ENCODE results near the gene RGP1. TPM values are rescaled to one million over a fixed set of nuclear protein-coding genes. Genes with fewer than 3 reads are reported as not detected.

RGP1 gene
- total RNA-seq, 1 donor from 2014 or later: 34.6 TPM

DNA sequence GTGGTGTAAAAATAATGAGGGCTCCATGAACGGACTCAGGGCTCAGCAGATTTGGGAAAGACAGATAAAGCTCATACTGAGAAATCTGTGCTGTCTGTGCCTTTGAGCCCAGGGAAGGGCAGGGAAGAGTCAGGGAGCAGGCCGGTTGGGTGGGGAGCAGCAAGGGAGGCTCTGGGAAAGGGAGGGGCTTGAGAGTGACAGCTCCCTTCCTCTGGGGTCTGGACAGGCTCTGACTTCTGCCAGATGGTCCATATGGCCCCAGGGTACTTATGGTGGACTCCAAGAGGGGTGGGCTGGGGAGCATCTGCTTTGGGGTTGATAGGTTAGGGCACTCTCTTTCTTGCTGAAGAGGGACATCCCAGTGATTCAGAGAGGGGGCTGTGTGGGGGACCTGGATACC is 44.4 kb downstream of the RGP1 start:
- intact Hi-C loops (cut with DNase I): no loop called here
- Histone ChIP-seq H3K4me3 (no peak overlapping the region), H3K27me3 (no peaks in the 10 kb centered on the region), H3K4me1 (peaks cover 12% of the 10 kb centered on the region), H3K36me3 (no peaks in the 10 kb centered on the region), H3K27ac (no peak overlapping the region), H3K9me3 (no peaks in the 10 kb centered on the region)
- TF ChIP-seq, protein P1, sequence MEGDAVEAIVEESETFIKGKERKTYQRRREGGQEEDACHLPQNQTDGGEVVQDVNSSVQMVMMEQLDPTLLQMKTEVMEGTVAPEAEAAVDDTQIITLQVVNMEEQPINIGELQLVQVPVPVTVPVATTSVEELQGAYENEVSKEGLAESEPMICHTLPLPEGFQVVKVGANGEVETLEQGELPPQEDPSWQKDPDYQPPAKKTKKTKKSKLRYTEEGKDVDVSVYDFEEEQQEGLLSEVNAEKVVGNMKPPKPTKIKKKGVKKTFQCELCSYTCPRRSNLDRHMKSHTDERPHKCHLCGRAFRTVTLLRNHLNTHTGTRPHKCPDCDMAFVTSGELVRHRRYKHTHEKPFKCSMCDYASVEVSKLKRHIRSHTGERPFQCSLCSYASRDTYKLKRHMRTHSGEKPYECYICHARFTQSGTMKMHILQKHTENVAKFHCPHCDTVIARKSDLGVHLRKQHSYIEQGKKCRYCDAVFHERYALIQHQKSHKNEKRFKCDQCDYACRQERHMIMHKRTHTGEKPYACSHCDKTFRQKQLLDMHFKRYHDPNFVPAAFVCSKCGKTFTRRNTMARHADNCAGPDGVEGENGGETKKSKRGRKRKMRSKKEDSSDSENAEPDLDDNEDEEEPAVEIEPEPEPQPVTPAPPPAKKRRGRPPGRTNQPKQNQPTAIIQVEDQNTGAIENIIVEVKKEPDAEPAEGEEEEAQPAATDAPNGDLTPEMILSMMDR (IDR thresholded peaks at IDR 0.05): no peak
- ATAC-seq: no peak
- DNase-seq: no peak

DNA sequence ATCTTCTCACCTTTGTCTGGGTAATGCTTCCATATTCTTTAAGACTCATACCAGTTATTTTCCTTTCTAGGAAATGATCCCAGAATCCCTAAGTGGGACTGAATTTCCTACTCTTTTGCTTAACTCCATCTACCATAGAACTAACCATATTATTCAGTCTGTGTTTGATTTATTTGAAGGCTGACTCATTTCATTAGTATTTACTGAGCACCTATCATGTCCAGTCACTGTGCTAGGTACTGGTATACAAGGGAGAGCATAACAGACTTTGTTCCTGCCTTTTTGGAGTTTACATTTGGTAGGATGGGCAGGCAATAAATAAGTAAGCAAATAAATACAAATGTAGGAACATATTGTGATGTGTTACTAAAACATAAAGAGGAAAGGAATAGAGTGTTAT is 46.6 kb downstream of the RGP1 start:
- TF ChIP-seq, protein P1 (IDR thresholded peaks at IDR 0.05): no peak

DNA sequence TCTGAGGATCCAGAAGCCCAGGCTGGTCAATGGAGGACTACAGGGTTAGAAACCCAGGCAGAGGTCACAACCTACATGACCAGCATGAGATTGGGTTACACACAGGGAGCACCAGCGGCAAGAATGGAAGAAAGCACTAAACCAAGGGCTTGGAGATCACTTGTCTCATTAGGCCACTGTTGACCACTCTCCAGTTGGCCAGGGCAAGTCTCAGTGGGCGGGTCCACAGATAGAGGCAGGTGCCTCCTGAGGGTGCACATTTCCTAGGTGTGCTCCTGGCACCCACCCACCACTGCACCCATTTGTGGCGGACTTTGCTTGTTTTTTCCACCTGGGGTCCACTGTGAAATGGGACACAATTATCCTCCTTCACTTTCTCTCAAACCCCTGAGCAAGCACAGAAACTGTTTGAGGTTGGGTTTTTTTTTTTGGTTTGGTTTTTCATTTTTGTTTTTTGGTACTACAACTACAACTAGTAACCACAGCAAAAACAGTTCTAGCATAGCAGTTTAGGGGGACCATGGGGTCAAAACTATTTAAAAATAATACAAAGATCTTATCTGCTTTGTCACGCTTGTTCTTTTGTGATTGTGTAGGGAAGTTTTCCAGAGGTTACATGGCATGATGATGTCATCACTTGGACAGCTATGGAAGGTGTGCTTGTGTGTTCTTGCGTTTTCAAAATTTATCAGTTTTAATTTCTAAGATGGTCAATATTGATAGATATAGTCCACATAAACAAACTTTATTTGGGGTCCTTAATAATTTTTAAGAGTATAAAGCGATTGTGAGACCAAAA is 48.4 kb downstream of the RGP1 start:
- DNase-seq: no peak
- Histone ChIP-seq H3K4me1 (peaks cover 3% of the 10 kb centered on the region), H3K9me3 (no peaks in the 10 kb centered on the region), H3K36me3 (peaks cover 23% of the 10 kb centered on the region), H3K4me3 (no peak overlapping the region), H3K27ac (no peak overlapping the region), H3K27me3 (no peaks in the 10 kb centered on the region)
- ATAC-seq: no peak
- TF ChIP-seq, protein P1 (IDR thresholded peaks at IDR 0.05): no peak
- intact Hi-C loops (cut with DNase I): no loop called here

More for the DNA sequence above, 46.6 kb downstream of the RGP1 start:
- Histone ChIP-seq H3K27ac (no peak overlapping the region), H3K36me3 (peaks cover 6% of the 10 kb centered on the region), H3K27me3 (no peaks in the 10 kb centered on the region), H3K9me3 (no peaks in the 10 kb centered on the region), H3K4me3 (no peak overlapping the region), H3K4me1 (peaks cover 8% of the 10 kb centered on the region)
- DNase-seq (no peak), ATAC-seq (no peak)
- intact Hi-C loops (cut with DNase I): no loop called here

DNA sequence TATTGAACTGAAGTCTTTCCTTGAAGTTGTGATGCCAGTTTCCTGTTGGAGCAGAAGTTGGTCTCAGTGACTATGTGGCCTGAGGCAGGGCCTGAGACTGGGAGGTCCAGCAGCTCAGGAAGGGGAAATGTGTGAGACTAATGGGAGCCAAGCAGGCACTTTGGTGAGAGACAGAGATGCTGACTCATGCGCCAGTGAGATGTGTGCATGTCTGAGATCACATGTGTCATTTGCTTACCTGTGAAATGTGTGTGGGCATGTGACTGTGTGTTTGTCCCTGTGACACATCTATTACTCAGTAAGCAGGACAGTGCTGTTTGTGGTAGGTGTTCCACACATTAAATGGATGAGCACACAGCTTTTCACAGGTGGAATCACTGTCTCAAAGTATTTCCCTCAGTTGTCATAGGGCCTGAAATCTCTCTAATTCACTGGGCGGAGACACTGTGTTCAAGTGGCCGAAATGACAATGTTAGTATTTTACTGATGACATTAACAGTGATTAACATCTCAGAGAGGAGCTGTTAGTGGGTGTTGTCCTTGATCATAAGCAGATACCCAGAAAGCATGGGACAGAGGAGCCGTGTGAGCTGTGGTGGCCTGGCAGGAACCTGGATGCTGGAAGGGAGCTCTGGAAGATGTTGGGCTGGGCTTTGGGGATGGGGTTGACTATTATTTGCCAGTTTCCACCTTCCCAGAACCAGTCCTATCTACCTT is 49.7 kb downstream of the RGP1 start:
- TF ChIP-seq, protein P1 (IDR thresholded peaks at IDR 0.05): no peak
- Histone ChIP-seq H3K36me3 (peaks cover 33% of the 10 kb centered on the region), H3K27me3 (no peaks in the 10 kb centered on the region), H3K27ac (no peak overlapping the region), H3K9me3 (no peaks in the 10 kb centered on the region), H3K4me3 (no peak overlapping the region), H3K4me1 (peaks cover 3% of the 10 kb centered on the region)
- ATAC-seq: no peak
- intact Hi-C loops (cut with DNase I): no loop called here
- no peak for DNase-seq

DNA sequence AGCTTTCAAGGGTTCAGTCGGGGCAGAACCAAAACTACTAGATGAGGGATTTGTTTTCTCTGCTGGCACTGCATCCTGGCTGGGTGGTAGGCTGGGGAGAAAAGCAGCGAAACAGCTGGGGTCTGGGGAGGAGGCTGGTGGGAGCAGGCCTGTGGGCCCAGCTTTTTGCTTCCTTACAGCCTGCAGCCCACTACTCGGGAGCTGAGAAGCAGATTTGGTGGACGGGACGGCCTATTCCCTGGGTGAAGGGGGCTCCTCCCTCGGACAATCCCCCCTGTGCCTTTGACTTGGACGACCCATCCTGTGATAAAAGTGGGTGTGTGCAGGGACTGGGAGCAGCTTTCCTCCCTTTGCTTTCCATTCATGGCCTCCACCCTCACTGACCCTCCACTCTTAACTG is 51.4 kb downstream of the RGP1 start:
- TF ChIP-seq, protein P1 (IDR thresholded peaks at IDR 0.05): no peak
- intact Hi-C loops (cut with DNase I): no loop called here
- DNase-seq (no peak), ATAC-seq (no peak)
- Histone ChIP-seq H3K4me3 (no peak overlapping the region), H3K27me3 (no peaks in the 10 kb centered on the region), H3K27ac (no peak overlapping the region), H3K9me3 (no peaks in the 10 kb centered on the region), H3K36me3 (peaks cover 36% of the 10 kb centered on the region), H3K4me1 (no peaks in the 10 kb centered on the region)
